A549 (cell line): ENCODE measurements around the gene FGGY. TPM values are rescaled to one million over a fixed set of nuclear protein-coding genes. Genes with fewer than 3 reads are reported as not detected.

Experiments used
- ATAC-seq, 2 experiments: fragments of 200-7000 bp in 1 of 2; fragments of >200 bp in 1 of 2; cut with Nextera tagmentation in 1 of 2; cut with Tn5 transposase in 1 of 2; 3 replicates each; pipeline versions ENCODE4 v1.8.0 to v1.9.1; 2018 to 2020; ENCODE audit warnings: mild to moderate bottlenecking in 1 of 2, moderate library complexity in 1 of 2
- CTCF ChIA-PET: fragments of 300-600 bp; sonication (Branson Sonifier 250); formaldehyde crosslinking; extraction: SDS; loops from one replicate; lab custom pipeline; 2021; ENCODE audit warnings: antibody characterized with exemption, inconsistent platforms; lab: Yijun Ruan, JAX
- POLR2A ChIA-PET: fragments of 350-600 bp; formaldehyde crosslinking; extraction: SDS; loops from one replicate; lab custom pipeline; 2021; ENCODE audit warnings: antibody characterized with exemption, inconsistent platforms; lab: Yijun Ruan, JAX
- DNase-seq, 2 experiments: peaks; one replicate each; pipeline versions ENCODE4 v3.0.0 to v3.0.0-alpha.2; 2011 to 2016; ENCODE audit warnings: low read depth in 1 of 2, low spot score in 1 of 2
- FAIRE-seq: peaks from 2 replicates; lab custom pipeline; 2011; peaks lifted over from hg19 to GRCh38; lab: Jason Lieb, UNC
- H3K27ac ChIP-seq, 2 experiments: fragments of >200 bp; sonication (Bioruptor Twin); formaldehyde crosslinking; 3 replicates each; pipeline ENCODE4 v1.5.1; 2016 to 2017
- H3K4me1 ChIP-seq: fragments of >200 bp; sonication (Bioruptor Twin); formaldehyde crosslinking; 3 replicates; pipeline ENCODE4 v1.6.1; 2016
- H3K4me2 ChIP-seq: fragments of >200 bp; sonication (Bioruptor Twin); formaldehyde crosslinking; 3 replicates; pipeline ENCODE4 v1.6.1; 2016
- H3K4me3 ChIP-seq: fragments of >200 bp; sonication (Bioruptor Twin); formaldehyde crosslinking; 3 replicates; pipeline ENCODE4 v1.5.1; 2016
- H3K9me3 ChIP-seq: fragments of >200 bp; sonication (Bioruptor Twin); formaldehyde crosslinking; 3 replicates; pipeline ENCODE4 v1.6.1; 2016
- CBX8 ChIP-seq: fragments of 200-600 bp; sonication (generic); IDR thresholded peaks from 2 replicates; pipeline ENCODE4 v1.6.1; 2016
- EHF ChIP-seq: fragments of 250-450 bp; sonication (Bioruptor Pico); IDR thresholded peaks from 2 replicates; pipeline ENCODE4 v1.5.0; 2020; ENCODE audit warnings: mild to moderate bottlenecking
- ESRRA ChIP-seq: fragments of 150-350 bp; IDR thresholded peaks from 2 replicates; pipeline ENCODE4 v1.6.1; 2014; ENCODE audit warnings: mild to moderate bottlenecking, low read length, borderline replicate concordance
- HDAC2 ChIP-seq: fragments of 200-600 bp; sonication (generic); IDR thresholded peaks from 2 replicates; pipeline ENCODE4 v1.6.1; 2016
- HOXB5 ChIP-seq: fragments of 250-450 bp; sonication (Bioruptor Pico); IDR thresholded peaks from 2 replicates; pipeline ENCODE4 v1.5.0; 2020; ENCODE audit warnings: mild to moderate bottlenecking, moderate library complexity
- JUN ChIP-seq, 2 experiments: fragments of >200 bp; sonication (Bioruptor Twin); formaldehyde crosslinking; IDR thresholded peaks; 2 replicates in 1 of 2; 3 replicates in 1 of 2; pipeline ENCODE4 v1.6.1; 2016 to 2017
- KDM1A ChIP-seq: fragments of 200-600 bp; sonication (generic); IDR thresholded peaks from 2 replicates; pipeline ENCODE4 v1.6.1; 2016; ENCODE audit warnings: low read depth, mild to moderate bottlenecking
- MAZ ChIP-seq: fragments of 150-350 bp; IDR thresholded peaks from 2 replicates; pipeline ENCODE4 v1.6.1; 2014; ENCODE audit warnings: antibody characterized with exemption, low read depth, low read length, borderline replicate concordance
- NPAS2 ChIP-seq: fragments of 250-450 bp; sonication (Bioruptor Pico); IDR thresholded peaks from 2 replicates; pipeline ENCODE4 v1.8.0; 2022; ENCODE audit warnings: mild to moderate bottlenecking, moderate library complexity, borderline replicate concordance
- RAD21 ChIP-seq, 2 experiments: fragments of >200 bp in 1 of 2; sonication (Bioruptor Twin) in 1 of 2; formaldehyde crosslinking in 1 of 2; IDR thresholded peaks in 1 of 2; conservative IDR thresholded peaks in 1 of 2; 2 replicates in 1 of 2; 3 replicates in 1 of 2; pipeline ENCODE4 v1.6.1; 2012 to 2018; ENCODE audit warnings: inconsistent platforms in 1 of 2
- RARB ChIP-seq: fragments of 250-450 bp; sonication (Bioruptor Pico); IDR thresholded peaks from 2 replicates; pipeline ENCODE4 v1.8.0; 2021; ENCODE audit warnings: mild to moderate bottlenecking, moderate library complexity
- SREBF2 ChIP-seq: fragments of 450-650 bp; IDR thresholded peaks from 2 replicates; pipeline ENCODE4 v1.6.1; 2014; ENCODE audit warnings: mild to moderate bottlenecking, moderate library complexity
- TP53 ChIP-seq: fragments of 250-450 bp; sonication (Bioruptor Pico); IDR thresholded peaks from 2 replicates; pipeline ENCODE4 v1.5.0; 2021; ENCODE audit warnings: mild to moderate bottlenecking, moderate library complexity
- WGBS: methylation state at CpG from one replicate; pipeline ENCODE4 v1.1.6; 2017; ENCODE audit errors: missing lambda C conversion rate; 5-methylcytosine and 5-hydroxymethylcytosine counted together
- polyA plus RNA-seq, 4 experiments: library from polyadenylated mRNA; depleted of rRNA in 3 of 4; stranded (reverse); fragments of >200 nt; fragmentation: RNase III in 1 of 4; extraction: RNeasy Plus Mini Kit Qiagen cat#74134 plus additional on column Dnase treatment in 1 of 4; gene quantifications; 2 replicates in 3 of 4; 3 replicates in 1 of 4; pipeline ENCODE4 v1.2.3, GENCODE V29; 2011 to 2017
- TF ChIP-seq, protein P1 (sequence below): fragments of >200 bp; sonication (Bioruptor Twin); formaldehyde crosslinking; IDR thresholded peaks from 3 replicates; pipeline ENCODE4 v1.6.1; 2016
- TF ChIP-seq, protein P2 (sequence below): IDR thresholded peaks from 2 replicates; pipeline ENCODE4 v1.6.1; 2012
- TF ChIP-seq, protein P3 (sequence below): IDR thresholded peaks from 2 replicates; pipeline ENCODE4 v1.6.1; 2012; ENCODE audit warnings: low read depth, borderline replicate concordance
- TF ChIP-seq, protein P4 (sequence below): fragments of >200 bp; sonication (Bioruptor Twin); formaldehyde crosslinking; IDR thresholded peaks from 2 replicates; pipeline ENCODE4 v1.6.1; 2016
- TF ChIP-seq, protein P5 (sequence below): fragments of >200 bp; sonication (Bioruptor Twin); formaldehyde crosslinking; IDR thresholded peaks from 3 replicates; pipeline ENCODE4 v1.5.1; 2016

The FGGY gene
- polyA plus RNA-seq, 2 of the 4 experiments (the other 2 are of a cell fraction): 2.9 to 4.8 TPM

DNA sequence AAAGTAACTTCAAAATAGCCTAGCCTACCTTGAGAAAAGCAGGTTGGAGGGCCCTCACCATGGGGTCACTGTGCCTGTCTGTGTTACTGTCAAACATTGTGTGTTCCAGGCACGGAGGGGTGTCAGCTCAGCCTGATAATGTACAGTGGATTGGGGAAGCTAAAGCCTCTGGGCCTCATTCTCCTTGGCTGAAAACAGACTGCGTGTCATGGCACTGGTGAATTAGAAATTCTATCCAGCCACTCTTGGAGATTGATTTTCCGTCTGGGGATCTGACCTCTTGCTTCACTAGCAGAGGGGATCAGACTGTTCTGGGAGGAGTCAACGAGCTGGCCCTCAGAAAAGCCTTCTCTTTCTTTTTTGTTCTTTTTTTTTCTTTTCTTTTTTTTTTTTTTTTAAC, 394.4 kb downstream of the FGGY start:
- FAIRE-seq (no peak), DNase-seq (no peak), ATAC-seq (no peak)
- TF ChIP-seq TP53: no peak
- no peak for TF ChIP-seq NPAS2 (CRISPR knock-in tag)
- TF ChIP-seq HDAC2: no peak
- TF ChIP-seq MAZ: no peak
- no peak for TF ChIP-seq JUN (IDR thresholded peaks at IDR 0.05)
- TF ChIP-seq, protein P1, sequence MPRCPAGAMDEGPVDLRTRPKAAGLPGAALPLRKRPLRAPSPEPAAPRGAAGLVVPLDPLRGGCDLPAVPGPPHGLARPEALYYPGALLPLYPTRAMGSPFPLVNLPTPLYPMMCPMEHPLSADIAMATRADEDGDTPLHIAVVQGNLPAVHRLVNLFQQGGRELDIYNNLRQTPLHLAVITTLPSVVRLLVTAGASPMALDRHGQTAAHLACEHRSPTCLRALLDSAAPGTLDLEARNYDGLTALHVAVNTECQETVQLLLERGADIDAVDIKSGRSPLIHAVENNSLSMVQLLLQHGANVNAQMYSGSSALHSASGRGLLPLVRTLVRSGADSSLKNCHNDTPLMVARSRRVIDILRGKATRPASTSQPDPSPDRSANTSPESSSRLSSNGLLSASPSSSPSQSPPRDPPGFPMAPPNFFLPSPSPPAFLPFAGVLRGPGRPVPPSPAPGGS: no peak
- TF ChIP-seq, protein P2, sequence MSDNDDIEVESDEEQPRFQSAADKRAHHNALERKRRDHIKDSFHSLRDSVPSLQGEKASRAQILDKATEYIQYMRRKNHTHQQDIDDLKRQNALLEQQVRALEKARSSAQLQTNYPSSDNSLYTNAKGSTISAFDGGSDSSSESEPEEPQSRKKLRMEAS: no peak
- H3K4me2 ChIP-seq: no peak overlapping the region
- no peaks in the 10 kb centered on the region for H3K9me3 ChIP-seq
- ChIA-PET CTCF (interaction anchor here (1.9 kb wide), 1 partner anchor 8 kb away, joined by 9 read pairs; no protein-coding TSS in a partner anchor), POLR2A (no interaction called here)
- no peak overlapping the region for H3K27ac ChIP-seq
- no peak overlapping the region for H3K4me3 ChIP-seq
- no peaks in the 10 kb centered on the region for H3K4me1 ChIP-seq
- 77% methylated on average over 4 of the region's 4 CpGs for WGBS

DNA sequence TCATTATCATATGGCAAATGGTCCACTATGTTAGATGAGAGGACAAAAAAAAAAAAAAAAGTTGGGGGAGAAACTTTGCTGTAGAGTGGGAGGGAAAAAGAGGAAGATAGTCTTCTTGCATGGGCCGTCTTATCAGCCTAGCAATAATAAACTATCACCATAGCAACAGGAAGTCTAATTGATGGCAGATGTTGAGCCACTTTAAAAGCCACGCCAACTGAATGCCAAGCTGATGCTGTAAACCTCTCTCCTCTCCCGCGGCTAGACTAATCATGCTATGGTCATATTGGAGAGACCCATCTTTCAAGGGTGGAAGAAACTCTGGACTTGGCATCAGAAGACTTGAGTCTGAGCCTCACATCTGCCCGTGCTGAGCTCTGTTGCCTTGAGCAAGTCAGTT, 395.7 kb downstream of the FGGY start:
- H3K27ac ChIP-seq: no peak overlapping the region
- H3K4me3 ChIP-seq: no peak overlapping the region
- no peak for TF ChIP-seq RARB (CRISPR knock-in tag)
- TF ChIP-seq, protein P1: no peak
- TF ChIP-seq SREBF2: no peak
- no peak for TF ChIP-seq EHF (CRISPR knock-in tag)
- no peak for TF ChIP-seq HOXB5 (CRISPR knock-in tag)
- TF ChIP-seq KDM1A: no peak
- TF ChIP-seq, protein P3, sequence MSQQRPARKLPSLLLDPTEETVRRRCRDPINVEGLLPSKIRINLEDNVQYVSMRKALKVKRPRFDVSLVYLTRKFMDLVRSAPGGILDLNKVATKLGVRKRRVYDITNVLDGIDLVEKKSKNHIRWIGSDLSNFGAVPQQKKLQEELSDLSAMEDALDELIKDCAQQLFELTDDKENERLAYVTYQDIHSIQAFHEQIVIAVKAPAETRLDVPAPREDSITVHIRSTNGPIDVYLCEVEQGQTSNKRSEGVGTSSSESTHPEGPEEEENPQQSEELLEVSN: no peak
- TF ChIP-seq RAD21 (conservative IDR thresholded peaks at IDR 0.05 in 1 of 2, IDR thresholded peaks at IDR 0.05 in 1 of 2): no peak
- TF ChIP-seq, protein P4, sequence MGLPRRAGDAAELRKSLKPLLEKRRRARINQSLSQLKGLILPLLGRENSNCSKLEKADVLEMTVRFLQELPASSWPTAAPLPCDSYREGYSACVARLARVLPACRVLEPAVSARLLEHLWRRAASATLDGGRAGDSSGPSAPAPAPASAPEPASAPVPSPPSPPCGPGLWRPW: no peak
- no peak for TF ChIP-seq CBX8
- TF ChIP-seq, protein P5, sequence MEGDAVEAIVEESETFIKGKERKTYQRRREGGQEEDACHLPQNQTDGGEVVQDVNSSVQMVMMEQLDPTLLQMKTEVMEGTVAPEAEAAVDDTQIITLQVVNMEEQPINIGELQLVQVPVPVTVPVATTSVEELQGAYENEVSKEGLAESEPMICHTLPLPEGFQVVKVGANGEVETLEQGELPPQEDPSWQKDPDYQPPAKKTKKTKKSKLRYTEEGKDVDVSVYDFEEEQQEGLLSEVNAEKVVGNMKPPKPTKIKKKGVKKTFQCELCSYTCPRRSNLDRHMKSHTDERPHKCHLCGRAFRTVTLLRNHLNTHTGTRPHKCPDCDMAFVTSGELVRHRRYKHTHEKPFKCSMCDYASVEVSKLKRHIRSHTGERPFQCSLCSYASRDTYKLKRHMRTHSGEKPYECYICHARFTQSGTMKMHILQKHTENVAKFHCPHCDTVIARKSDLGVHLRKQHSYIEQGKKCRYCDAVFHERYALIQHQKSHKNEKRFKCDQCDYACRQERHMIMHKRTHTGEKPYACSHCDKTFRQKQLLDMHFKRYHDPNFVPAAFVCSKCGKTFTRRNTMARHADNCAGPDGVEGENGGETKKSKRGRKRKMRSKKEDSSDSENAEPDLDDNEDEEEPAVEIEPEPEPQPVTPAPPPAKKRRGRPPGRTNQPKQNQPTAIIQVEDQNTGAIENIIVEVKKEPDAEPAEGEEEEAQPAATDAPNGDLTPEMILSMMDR: no peak
- no peak for TF ChIP-seq ESRRA
- CTCF ChIA-PET: no interaction called here
- H3K4me1 ChIP-seq: no peaks in the 10 kb centered on the region
- H3K4me2 ChIP-seq: no peak overlapping the region
- no peak for ATAC-seq
- POLR2A ChIA-PET: no interaction called here
- WGBS: 75% methylated on average over 5 of the region's 5 CpGs
- H3K9me3 ChIP-seq: no peaks in the 10 kb centered on the region
- no peak for DNase-seq
- no peak for FAIRE-seq

DNA sequence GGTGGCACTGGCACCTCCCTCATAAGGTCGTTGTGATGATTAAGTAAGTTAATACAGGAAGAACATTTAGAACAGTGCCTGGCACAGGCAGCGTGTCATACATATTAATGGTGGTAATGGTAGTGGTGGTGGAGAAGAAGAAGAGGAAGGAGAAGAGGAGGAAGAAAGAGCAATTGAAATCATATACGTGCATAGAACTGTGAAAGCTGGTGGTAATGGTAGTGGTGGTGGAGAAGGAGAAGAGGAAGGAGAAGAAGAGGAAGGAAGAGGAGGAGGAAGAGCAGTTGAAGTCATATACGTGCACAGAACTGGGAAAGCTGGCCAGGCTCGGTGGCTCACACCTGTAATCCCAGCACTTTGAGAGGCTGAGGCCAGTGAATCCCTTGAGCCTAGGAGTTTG, 396.5 kb downstream of the FGGY start:
- ATAC-seq: no peak
- Histone ChIP-seq H3K4me3 (no peak overlapping the region), H3K9me3 (no peaks in the 10 kb centered on the region), H3K27ac (no peak overlapping the region), H3K4me2 (no peak overlapping the region), H3K4me1 (no peaks in the 10 kb centered on the region)
- ChIA-PET CTCF (no interaction called here), POLR2A (no interaction called here)
- FAIRE-seq: no peak
- TF ChIP-seq ESRRA: no peak
- TF ChIP-seq, protein P4: no peak
- no peak for DNase-seq
- WGBS: 73% methylated on average over 5 of the region's 5 CpGs
